HL-60 (cell line): ENCODE results near the gene ZNF839.

Experiments
- DNase-seq, 2 experiments: peaks; one replicate each; pipeline ENCODE4 v3.0.0-alpha.2; 2010 to 2020; ENCODE audit warnings: low read depth in 1 of 2, low spot score in 1 of 2
- H3K27ac ChIP-seq: fragments of 250-450 bp; sonication (Bioruptor Pico); replicated peaks from 2 replicates; pipeline ENCODE4 v1.5.1; 2020; ENCODE audit warnings: mild to moderate bottlenecking, moderate library complexity
- H3K27me3 ChIP-seq: fragments of 250-450 bp; sonication (Bioruptor Pico); 2 replicates; pipeline ENCODE4 v1.5.1; 2021; ENCODE audit warnings: mild to moderate bottlenecking, moderate library complexity; ENCODE audit not compliant: insufficient read depth, poor library complexity, severe bottlenecking
- H3K4me3 ChIP-seq: replicated peaks from 2 replicates; pipeline ENCODE4 v1.5.1; 2011; ENCODE audit warnings: mild to moderate bottlenecking, control low read depth, low read length; ENCODE audit not compliant: insufficient read depth
- GABPA ChIP-seq: IDR thresholded peaks from 2 replicates; pipeline ENCODE4 v1.6.1; 2012; ENCODE audit warnings: low read depth
- POLR2AphosphoS5 ChIP-seq: IDR thresholded peaks from 2 replicates; pipeline ENCODE4 v1.6.1; 2012; ENCODE audit warnings: low read depth
- SPI1 ChIP-seq: IDR thresholded peaks from 2 replicates; pipeline ENCODE4 v1.6.1; 2012; ENCODE audit warnings: low read depth, mild to moderate bottlenecking, borderline replicate concordance
- TF ChIP-seq, protein P1 (sequence below): IDR thresholded peaks from one replicate; pipeline ENCODE4 v1.5.1; 2011; ENCODE audit warnings: low read length, control low read depth, inconsistent platforms; ENCODE audit not compliant: insufficient read depth
- TF ChIP-seq, protein P2 (sequence below): IDR thresholded peaks from 2 replicates; pipeline ENCODE4 v1.6.1; 2012; ENCODE audit warnings: low read depth; ENCODE audit not compliant: insufficient replicate concordance

The ZNF839 gene

DNA sequence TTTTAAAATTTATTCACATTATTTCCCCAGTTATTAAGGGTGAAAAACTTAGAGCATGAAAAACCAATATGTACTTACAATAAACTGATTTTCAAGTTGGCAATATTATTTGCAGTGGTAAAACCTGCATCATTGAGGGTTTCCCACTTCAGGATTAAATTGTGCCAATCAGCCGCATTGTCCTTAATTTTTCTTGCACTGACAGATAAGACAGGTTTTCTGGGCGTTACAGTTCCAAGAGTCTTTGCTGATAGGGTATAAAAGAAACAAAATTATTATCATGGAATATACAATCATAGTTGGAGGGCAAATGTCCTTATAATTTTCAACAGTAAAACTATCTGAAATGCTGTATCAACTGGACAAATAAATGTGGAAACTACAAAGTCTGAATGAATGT lies 39.8 kb downstream of the ZNF839 start:
- Histone ChIP-seq H3K4me3 (no peak overlapping the region), H3K27me3 (no peaks in the 10 kb centered on the region), H3K27ac (no peak overlapping the region)
- no peak for DNase-seq
- TF ChIP-seq, protein P1, sequence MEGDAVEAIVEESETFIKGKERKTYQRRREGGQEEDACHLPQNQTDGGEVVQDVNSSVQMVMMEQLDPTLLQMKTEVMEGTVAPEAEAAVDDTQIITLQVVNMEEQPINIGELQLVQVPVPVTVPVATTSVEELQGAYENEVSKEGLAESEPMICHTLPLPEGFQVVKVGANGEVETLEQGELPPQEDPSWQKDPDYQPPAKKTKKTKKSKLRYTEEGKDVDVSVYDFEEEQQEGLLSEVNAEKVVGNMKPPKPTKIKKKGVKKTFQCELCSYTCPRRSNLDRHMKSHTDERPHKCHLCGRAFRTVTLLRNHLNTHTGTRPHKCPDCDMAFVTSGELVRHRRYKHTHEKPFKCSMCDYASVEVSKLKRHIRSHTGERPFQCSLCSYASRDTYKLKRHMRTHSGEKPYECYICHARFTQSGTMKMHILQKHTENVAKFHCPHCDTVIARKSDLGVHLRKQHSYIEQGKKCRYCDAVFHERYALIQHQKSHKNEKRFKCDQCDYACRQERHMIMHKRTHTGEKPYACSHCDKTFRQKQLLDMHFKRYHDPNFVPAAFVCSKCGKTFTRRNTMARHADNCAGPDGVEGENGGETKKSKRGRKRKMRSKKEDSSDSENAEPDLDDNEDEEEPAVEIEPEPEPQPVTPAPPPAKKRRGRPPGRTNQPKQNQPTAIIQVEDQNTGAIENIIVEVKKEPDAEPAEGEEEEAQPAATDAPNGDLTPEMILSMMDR: no peak
- TF ChIP-seq SPI1 (no peak), GABPA (no peak), POLR2AphosphoS5 (no peak)
- TF ChIP-seq, protein P2, sequence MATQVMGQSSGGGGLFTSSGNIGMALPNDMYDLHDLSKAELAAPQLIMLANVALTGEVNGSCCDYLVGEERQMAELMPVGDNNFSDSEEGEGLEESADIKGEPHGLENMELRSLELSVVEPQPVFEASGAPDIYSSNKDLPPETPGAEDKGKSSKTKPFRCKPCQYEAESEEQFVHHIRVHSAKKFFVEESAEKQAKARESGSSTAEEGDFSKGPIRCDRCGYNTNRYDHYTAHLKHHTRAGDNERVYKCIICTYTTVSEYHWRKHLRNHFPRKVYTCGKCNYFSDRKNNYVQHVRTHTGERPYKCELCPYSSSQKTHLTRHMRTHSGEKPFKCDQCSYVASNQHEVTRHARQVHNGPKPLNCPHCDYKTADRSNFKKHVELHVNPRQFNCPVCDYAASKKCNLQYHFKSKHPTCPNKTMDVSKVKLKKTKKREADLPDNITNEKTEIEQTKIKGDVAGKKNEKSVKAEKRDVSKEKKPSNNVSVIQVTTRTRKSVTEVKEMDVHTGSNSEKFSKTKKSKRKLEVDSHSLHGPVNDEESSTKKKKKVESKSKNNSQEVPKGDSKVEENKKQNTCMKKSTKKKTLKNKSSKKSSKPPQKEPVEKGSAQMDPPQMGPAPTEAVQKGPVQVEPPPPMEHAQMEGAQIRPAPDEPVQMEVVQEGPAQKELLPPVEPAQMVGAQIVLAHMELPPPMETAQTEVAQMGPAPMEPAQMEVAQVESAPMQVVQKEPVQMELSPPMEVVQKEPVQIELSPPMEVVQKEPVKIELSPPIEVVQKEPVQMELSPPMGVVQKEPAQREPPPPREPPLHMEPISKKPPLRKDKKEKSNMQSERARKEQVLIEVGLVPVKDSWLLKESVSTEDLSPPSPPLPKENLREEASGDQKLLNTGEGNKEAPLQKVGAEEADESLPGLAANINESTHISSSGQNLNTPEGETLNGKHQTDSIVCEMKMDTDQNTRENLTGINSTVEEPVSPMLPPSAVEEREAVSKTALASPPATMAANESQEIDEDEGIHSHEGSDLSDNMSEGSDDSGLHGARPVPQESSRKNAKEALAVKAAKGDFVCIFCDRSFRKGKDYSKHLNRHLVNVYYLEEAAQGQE: no peak

DNA sequence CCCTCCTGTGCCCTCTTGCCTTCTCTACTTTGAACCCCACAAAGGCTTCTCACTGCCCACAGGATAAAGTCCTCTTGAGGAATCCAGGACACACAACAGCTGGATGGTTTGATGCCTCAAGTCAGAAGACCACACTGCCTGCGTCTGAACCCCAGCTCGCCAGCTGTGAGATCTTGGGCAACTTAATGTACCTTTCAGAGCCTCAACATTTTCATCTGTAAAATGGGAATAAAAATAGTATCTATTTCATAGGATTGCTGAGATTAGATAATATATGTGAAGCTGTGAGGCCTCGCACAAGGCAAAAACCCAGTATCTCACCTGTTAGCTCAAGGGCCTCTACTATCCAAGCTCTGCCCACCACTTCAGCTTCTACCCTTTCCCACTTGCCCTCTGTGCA lies 40.8 kb downstream of the ZNF839 start:
- Histone ChIP-seq H3K27ac (no peak overlapping the region), H3K27me3 (no peaks in the 10 kb centered on the region), H3K4me3 (no peak overlapping the region)
- DNase-seq: no peak
- no peak for TF ChIP-seq POLR2AphosphoS5
- no peak for TF ChIP-seq SPI1
- TF ChIP-seq, protein P1: no peak
- TF ChIP-seq, protein P2: no peak
- no peak for TF ChIP-seq GABPA

DNA sequence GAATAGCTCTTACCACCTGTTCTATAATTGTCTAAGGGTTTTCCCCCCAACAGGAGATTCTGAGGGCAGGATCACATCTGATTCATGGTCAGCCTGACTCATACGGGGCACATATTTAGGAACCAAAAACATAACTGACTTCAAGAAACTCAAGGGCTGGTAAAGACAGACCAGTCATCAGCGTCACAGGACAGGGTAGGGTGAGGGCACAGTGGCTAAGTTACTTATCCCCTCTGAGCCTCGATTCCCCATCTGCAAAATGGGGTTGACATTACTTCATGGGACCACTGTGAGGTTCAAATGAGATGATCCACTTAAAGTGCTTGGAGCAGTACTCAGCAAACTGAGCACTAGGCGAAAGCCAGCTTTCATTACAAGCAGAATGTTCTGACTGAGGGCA lies 42.5 kb downstream of the ZNF839 start:
- H3K4me3 ChIP-seq: peak overlapping the region; percentile 84
- H3K27ac ChIP-seq: peak overlapping the region; percentile 80
- no peak for TF ChIP-seq POLR2AphosphoS5
- H3K27me3 ChIP-seq: no peaks in the 10 kb centered on the region
- DNase-seq: no peak

DNA sequence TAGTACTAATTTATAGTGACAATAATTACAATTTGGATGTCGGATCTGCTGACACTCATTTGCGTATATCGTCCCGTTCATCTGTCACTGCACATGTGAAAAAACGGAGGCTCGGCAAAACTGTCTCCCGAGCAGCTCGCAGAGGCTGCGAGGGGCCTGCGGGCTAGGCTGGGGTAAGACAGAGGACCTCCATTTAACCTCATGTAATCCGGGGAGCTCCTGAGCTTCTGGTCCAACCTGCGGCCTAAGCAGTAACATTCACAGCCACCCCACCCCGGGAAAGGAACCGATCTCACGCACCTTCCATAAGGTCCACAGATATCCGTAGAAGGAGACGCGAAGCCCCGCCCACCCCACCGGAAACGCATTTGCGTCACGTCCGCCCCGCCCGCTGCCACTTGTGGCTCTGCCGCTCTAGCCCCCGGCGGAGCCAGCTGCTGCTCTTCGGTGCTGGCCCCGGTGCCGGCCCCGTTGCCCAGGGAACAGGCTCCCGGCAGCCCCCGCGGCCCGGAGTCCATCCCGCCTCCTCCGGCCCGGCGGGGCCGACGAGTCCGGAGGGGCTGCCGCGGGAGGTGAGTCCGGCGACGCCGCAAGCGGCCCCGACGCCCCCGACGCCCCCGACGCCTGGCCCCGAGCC lies 43.1 kb downstream of the ZNF839 start, which contains the start of the genes CINP and TECPR2:
Gene CINP (minus strand): TSS at position 346 of the 637 bp plus-strand sequence. CDS start 39 bp downstream, at position 307.
Gene TECPR2 (plus strand): TSS at position 397 of the 637 bp plus-strand sequence. CDS start 13,781 bp downstream, outside the sequence.
- Histone ChIP-seq H3K4me3 (peak within 1 kb of the TSS; percentile 84), H3K27me3 (no peaks in the 10 kb centered on the region), H3K27ac (peak within 1 kb of the TSS; percentile 80)
- TF ChIP-seq, protein P2: peak; percentile 41
- TF ChIP-seq SPI1 (no peak), GABPA (peak; percentile 85), POLR2AphosphoS5 (peak; percentile 69; the same call in 1 of the 2 replicates)
- peak; percentile 88 to 96 for DNase-seq
